ENCODE data around the gene LENG8. TPM values are rescaled to one million over a fixed set of nuclear protein-coding genes. Genes with fewer than 3 reads are reported as not detected.

LENG8 gene
- total RNA-seq = 10 to 100 TPM in 3 of 4 donors, 1 to 10 TPM in 1; 9.9 to 49.5 (median 15.5) TPM

DNA sequence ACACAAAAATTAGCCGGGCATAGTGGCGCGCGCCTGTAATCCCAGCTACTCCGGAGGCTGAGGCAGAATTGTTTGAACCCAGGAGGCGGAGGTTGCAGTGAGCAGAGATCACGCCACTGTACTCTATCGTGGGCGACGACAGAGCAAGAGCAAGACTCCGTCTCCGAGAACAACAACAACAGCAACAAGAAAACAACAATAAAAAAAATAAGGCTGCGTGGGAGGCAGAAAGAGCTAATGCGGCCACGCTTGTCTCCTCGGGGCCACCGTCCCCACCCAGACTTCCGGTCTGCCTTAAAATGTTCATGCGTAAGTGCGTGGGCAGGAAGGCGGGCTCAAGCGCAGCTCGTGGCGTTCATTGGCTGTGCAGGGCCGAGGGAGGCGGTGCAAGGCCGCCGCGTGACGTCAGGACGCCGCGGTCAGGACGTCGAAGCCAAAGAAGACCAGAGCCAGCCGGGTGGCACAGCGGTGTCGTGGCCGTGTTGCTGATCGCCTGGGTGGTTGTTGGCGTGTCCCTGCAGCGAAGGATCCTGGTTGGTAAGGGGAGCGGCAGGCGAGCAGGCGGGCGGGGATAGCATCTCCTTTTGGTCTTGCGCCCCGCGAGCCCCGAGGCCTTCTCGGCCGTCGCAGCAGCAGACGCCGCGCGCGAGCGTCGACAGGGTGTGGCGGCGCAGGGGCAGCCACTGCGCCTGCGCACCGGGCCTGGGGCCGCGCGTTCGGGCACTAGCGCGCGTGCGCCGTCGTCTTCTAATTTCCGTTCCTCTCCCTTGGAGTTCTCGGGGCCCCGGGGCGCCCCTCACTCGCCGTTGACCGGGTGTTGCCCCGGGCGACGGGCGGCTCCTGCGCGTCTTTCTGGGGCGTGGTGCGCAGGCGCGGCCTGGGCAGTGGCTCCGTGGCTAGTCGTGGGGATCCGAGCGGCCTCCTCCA lies at the start of gene LENG8:
Gene LENG8 (plus strand): TSS at position 426 of the 927 bp plus-strand sequence. CDS start 2,146 bp downstream, outside the sequence.
- H3K27me3 ChIP-seq = no peaks in the 10 kb centered on the region
- intact Hi-C loops (cut with DNase I; ENCODE audit: low total_unique reads) (loop anchor here (1.0 kb wide), 4 partner anchors 14 to 890 kb away; partner anchors contain the start of genes KMT5C and LENG9), in situ Hi-C loops (cut with MboI; ENCODE audit: low sequenced_read_pairs in 4 of 4) (no loop called here)
- H3K9me3 ChIP-seq = no peaks in the 10 kb centered on the region
- ATAC-seq (peak; percentile 95 to 96), DNase-seq (peak; percentile 97 to 98)
- H3K36me3 ChIP-seq = peaks cover 0 to 45% of the 10 kb centered on the region in 2 donors
- peak; percentile 89 to 95 for TF ChIP-seq POLR2A (IDR thresholded peaks at IDR 0.05)
- TF ChIP-seq, protein P1, sequence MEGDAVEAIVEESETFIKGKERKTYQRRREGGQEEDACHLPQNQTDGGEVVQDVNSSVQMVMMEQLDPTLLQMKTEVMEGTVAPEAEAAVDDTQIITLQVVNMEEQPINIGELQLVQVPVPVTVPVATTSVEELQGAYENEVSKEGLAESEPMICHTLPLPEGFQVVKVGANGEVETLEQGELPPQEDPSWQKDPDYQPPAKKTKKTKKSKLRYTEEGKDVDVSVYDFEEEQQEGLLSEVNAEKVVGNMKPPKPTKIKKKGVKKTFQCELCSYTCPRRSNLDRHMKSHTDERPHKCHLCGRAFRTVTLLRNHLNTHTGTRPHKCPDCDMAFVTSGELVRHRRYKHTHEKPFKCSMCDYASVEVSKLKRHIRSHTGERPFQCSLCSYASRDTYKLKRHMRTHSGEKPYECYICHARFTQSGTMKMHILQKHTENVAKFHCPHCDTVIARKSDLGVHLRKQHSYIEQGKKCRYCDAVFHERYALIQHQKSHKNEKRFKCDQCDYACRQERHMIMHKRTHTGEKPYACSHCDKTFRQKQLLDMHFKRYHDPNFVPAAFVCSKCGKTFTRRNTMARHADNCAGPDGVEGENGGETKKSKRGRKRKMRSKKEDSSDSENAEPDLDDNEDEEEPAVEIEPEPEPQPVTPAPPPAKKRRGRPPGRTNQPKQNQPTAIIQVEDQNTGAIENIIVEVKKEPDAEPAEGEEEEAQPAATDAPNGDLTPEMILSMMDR (IDR thresholded peaks at IDR 0.05 in 4 of 5, conservative IDR thresholded peaks at IDR 0.05 in 1 of 5) = no peak
- H3K27ac ChIP-seq = peak within 1 kb of the TSS; percentile 92 to 98 (median 93)
- peaks cover 22 to 31% of the 10 kb centered on the region in 2 donors for H3K4me1 ChIP-seq
- peak within 1 kb of the TSS; percentile 87 to 95 (median 90) for H3K4me3 ChIP-seq

DNA sequence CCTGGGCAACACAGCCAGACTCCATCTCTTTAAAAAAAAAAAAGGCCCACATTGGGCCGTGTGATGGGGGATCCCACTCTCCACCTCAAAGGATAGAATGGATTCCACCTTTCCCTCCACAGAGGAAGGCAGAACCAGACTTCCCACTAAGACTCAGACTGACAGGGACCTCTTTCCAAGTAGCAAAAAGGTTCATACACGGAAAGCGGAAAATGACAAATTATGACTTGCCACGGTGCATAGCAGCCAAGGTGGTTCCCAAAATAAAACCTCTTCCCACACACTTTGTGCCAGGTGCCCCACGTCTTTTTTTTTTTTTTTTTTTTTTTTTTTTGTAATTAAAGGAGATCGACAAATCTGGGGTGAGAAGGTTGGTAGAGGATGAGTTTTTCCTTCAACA lies 48.1 kb upstream of the LENG8 start:
- intact Hi-C loops (cut with DNase I; ENCODE audit: low total_unique reads) = no loop called here
- no peak for ATAC-seq

DNA sequence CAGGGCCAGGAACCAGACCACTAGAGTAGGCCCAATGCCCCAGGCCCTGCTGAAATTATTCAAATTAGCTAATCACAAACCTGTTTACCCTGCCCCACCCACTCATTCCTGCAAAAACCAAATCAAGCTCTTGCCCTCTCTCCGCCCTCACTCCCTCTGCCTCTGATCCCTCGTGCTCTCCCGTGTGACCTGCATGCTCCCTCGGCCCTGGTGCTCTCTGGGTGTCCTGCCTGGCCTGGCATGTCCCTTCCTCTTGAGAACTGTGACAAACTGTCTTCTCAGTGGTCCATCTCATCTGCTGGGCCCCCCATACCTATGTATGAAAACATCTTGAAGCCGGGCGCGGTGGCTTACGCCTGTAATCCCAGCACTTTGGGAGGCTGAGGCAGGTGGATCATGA lies 45.9 kb upstream of the LENG8 start:
- DNase-seq (no peak), ATAC-seq (no peak)
- Histone ChIP-seq H3K4me3 (no peak overlapping the region), H3K4me1 (no peaks in the 10 kb centered on the region), H3K27ac (no peak overlapping the region), H3K27me3 (no peaks in the 10 kb centered on the region), H3K36me3 (no peaks in the 10 kb centered on the region), H3K9me3 (no peaks in the 10 kb centered on the region)
- in situ Hi-C loops (cut with MboI; ENCODE audit: low sequenced_read_pairs in 4 of 4) (no loop called here), intact Hi-C loops (cut with DNase I; ENCODE audit: low total_unique reads) (no loop called here)
- TF ChIP-seq, protein P1 (IDR thresholded peaks at IDR 0.05 in 4 of 5, conservative IDR thresholded peaks at IDR 0.05 in 1 of 5) = no peak

More for the DNA sequence above, 48.1 kb upstream of the LENG8 start:
- TF ChIP-seq, protein P1 (IDR thresholded peaks at IDR 0.05 in 4 of 5, conservative IDR thresholded peaks at IDR 0.05 in 1 of 5) = no peak
- TF ChIP-seq POLR2A (IDR thresholded peaks at IDR 0.05) = no peak
- Histone ChIP-seq H3K4me3 (no peak overlapping the region), H3K36me3 (no peaks in the 10 kb centered on the region), H3K4me1 (no peaks in the 10 kb centered on the region), H3K27me3 (peaks cover 0 to under 1% (median 0%) of the 10 kb centered on the region in 3 donors), H3K9me3 (no peaks in the 10 kb centered on the region), H3K27ac (no peak overlapping the region)
- in situ Hi-C loops (cut with MboI; ENCODE audit: low sequenced_read_pairs in 4 of 4) = no loop called here
- DNase-seq = no peak

DNA sequence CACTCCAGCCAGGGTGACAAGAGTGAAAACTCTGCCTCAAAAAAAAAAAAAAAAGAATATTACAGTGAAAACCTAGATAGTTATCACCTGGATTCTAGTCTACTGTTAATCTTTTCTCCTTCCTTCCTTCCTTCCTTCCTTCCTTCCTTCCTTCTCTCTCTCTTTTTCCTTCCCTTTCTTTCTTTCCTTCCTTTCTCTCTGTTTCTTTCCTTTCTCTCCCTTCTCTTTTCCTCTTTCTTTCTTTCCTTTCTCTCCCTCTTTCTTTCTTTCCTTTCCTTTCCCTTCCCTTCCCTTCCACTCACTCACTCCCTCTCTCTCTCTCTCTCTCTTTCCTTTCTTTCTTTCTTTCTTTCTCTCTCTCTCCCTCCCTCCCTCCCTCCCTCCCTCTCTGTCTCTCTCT lies 43.4 kb upstream of the LENG8 start:
- Histone ChIP-seq H3K9me3 (no peaks in the 10 kb centered on the region), H3K27me3 (no peaks in the 10 kb centered on the region), H3K36me3 (no peaks in the 10 kb centered on the region), H3K27ac (no peak overlapping the region), H3K4me3 (no peak overlapping the region), H3K4me1 (no peaks in the 10 kb centered on the region)
- TF ChIP-seq POLR2A (IDR thresholded peaks at IDR 0.05) = no peak
- TF ChIP-seq, protein P1 (IDR thresholded peaks at IDR 0.05 in 4 of 5, conservative IDR thresholded peaks at IDR 0.05 in 1 of 5) = no peak
- ATAC-seq (no peak), DNase-seq (no peak)
- intact Hi-C loops (cut with DNase I; ENCODE audit: low total_unique reads) (no loop called here), in situ Hi-C loops (cut with MboI; ENCODE audit: low sequenced_read_pairs in 4 of 4) (no loop called here)

Measured in gastrocnemius medialis (tissue), 4 donors.